Omental fat pad (tissue), 4 donors: ENCODE data around the gene ZNF275. TPM values are rescaled to one million over a fixed set of nuclear protein-coding genes. Genes with fewer than 3 reads are reported as not detected.
"Not testable (repeated sequence)": the region's sequence is repeated elsewhere in the genome, so short reads cannot be mapped to it uniquely, and the experiment has no call there.

Source experiments
- ATAC-seq: fragments of 150-250 bp; one replicate; pipeline ENCODE4 v1.9.1; 2016; ENCODE audit warnings: mild to moderate bottlenecking, moderate library complexity; ENCODE audit not compliant: low FRiP score
- DNase-seq: peaks from one replicate; pipeline ENCODE4 v3.0.0-alpha.2; 2019; ENCODE audit warnings: low spot score
- CTCF ChIP-seq, 3 donors: fragments of 450-650 bp; IDR thresholded peaks; one replicate each; pipeline ENCODE4 v1.5.1; 2016 to 2017; ENCODE audit warnings: antibody characterized with exemption in 3 of 3, mild to moderate bottlenecking in 3 of 3, moderate library complexity in 2 of 3
- total RNA-seq, 4 donors: library from RNA; depleted of rRNA; stranded (reverse); fragments of >200 nt; gene quantifications; one replicate each; pipeline ENCODE4 v1.1.0, GENCODE V29; 2016

Gene ZNF275
- total RNA-seq, 4 donors from 2014 or later, result 14.6 to 45.4 (median 19.5) TPM

GRCh38 chrX:153381684-153382532 is 48.0 kb downstream of the ZNF275 start:
- ATAC-seq (peak; percentile 87), DNase-seq (no peak)
- TF ChIP-seq CTCF (IDR thresholded peaks at IDR 0.05), result no peak

- ATAC-seq (no peak), DNase-seq (no peak)
- TF ChIP-seq CTCF (IDR thresholded peaks at IDR 0.05), result no peak
These were observed 48.9 kb downstream of the ZNF275 start for GRCh38 chrX:153382563-153383482.

GRCh38 chrX:153384390-153384789 is 50.4 kb downstream of the ZNF275 start:
- DNase-seq (no peak), ATAC-seq (no peak)
- no peak for TF ChIP-seq CTCF (IDR thresholded peaks at IDR 0.05)

GRCh38 chrX:153384973-153385372 is 51.0 kb downstream of the ZNF275 start:
- not testable (repeated sequence) for DNase-seq, ATAC-seq

- no peak for TF ChIP-seq CTCF (IDR thresholded peaks at IDR 0.05)
- no peak for ATAC-seq
These were observed 52.1 kb downstream of the ZNF275 start for GRCh38 chrX:153386097-153386496.

GRCh38 chrX:153387345-153387744 is 53.4 kb downstream of the ZNF275 start:
- ATAC-seq, result no peak
- no peak for DNase-seq
- TF ChIP-seq CTCF (IDR thresholded peaks at IDR 0.05), result no peak

More at GRCh38 chrX:153386097-153386496, 52.1 kb downstream of the ZNF275 start:
- DNase-seq, result no peak

GRCh38 chrX:153387987-153388721 is 54.2 kb downstream of the ZNF275 start:
- TF ChIP-seq CTCF (IDR thresholded peaks at IDR 0.05), result no peak
- ATAC-seq (no peak), DNase-seq (no peak)
